SU-DHL-6 (cell line): Measurements from ENCODE around the gene UCHL1.

ENCODE experiments used
- H2AFZ ChIP-seq: fragments of 200-600 bp; sonication (generic); 2 replicates; pipeline ENCODE4 v1.6.1; 2014; ENCODE audit warnings: low read depth, mild to moderate bottlenecking, moderate library complexity, mixed read lengths, antibody characterized with exemption, low read length; ENCODE audit not compliant: severe bottlenecking
- H3F3A ChIP-seq: fragments of 200-600 bp; shearing (Covaris generic); 2 replicates; pipeline ENCODE4 v1.6.0; 2016; ENCODE audit warnings: antibody characterized with exemption, mild to moderate bottlenecking; ENCODE audit not compliant: insufficient read depth
- H3K27ac ChIP-seq: fragments of 200-600 bp; sonication (generic); 2 replicates; pipeline ENCODE4 v1.5.1; 2016; ENCODE audit warnings: low read depth, mild to moderate bottlenecking, low read length, moderate library complexity, mixed read lengths
- H3K27me3 ChIP-seq: fragments of 200-600 bp; sonication (generic), shearing (Covaris generic); 2 replicates; pipeline ENCODE4 v1.6.0; 2014; ENCODE audit warnings: mild to moderate bottlenecking, low read length
- H3K36me3 ChIP-seq: fragments of 200-600 bp; sonication (generic); 2 replicates; pipeline ENCODE4 v1.6.1; 2014; ENCODE audit warnings: mild to moderate bottlenecking, low read length, mixed read lengths
- H3K4me2 ChIP-seq: fragments of 300-600, 200-600 bp; shearing (Covaris generic), sonication (generic); 2 replicates; pipeline ENCODE4 v1.6.0; 2014; ENCODE audit warnings: low read length, low read depth, mild to moderate bottlenecking; ENCODE audit not compliant: poor library complexity, severe bottlenecking
- H3K4me3 ChIP-seq: fragments of 200-600 bp; sonication (generic); 2 replicates; pipeline ENCODE4 v1.5.1; 2014; ENCODE audit warnings: antibody characterized with exemption, low read length, mild to moderate bottlenecking, mixed read lengths; ENCODE audit not compliant: insufficient read depth, poor library complexity, severe bottlenecking
- H3K79me2 ChIP-seq: fragments of 200-600 bp; sonication (generic); 2 replicates; pipeline ENCODE4 v1.6.1; 2014; ENCODE audit warnings: mild to moderate bottlenecking, low read length, moderate library complexity; ENCODE audit not compliant: insufficient read depth
- H3K9ac ChIP-seq: fragments of 200-600 bp; sonication (generic); 2 replicates; pipeline ENCODE4 v1.7.0; 2014; ENCODE audit warnings: mild to moderate bottlenecking, low read length
- H3K9me2 ChIP-seq: fragments of 200-600 bp; sonication (generic); replicated peaks from 2 replicates; pipeline ENCODE4 v1.6.1; 2014; ENCODE audit warnings: low read length; ENCODE audit not compliant: insufficient read depth
- H3K9me3 ChIP-seq: fragments of 200-600 bp; sonication (generic); 2 replicates; pipeline ENCODE4 v1.6.1; 2014; ENCODE audit warnings: low read length, mixed read lengths; ENCODE audit not compliant: insufficient read depth
- H4K20me1 ChIP-seq: fragments of 200-600 bp; sonication (generic); 2 replicates; pipeline ENCODE4 v1.6.1; 2014; ENCODE audit warnings: low read depth, mild to moderate bottlenecking, antibody characterized with exemption, low read length, moderate library complexity, mixed read lengths
- CTCF ChIP-seq: fragments of 200-600 bp; sonication (generic); IDR thresholded peaks from one replicate; pipeline ENCODE4 v1.5.1; 2017; ENCODE audit warnings: antibody characterized with exemption, mild to moderate bottlenecking, low read length, moderate library complexity; ENCODE audit not compliant: insufficient read depth, poor library complexity, severe bottlenecking
- EZH2phosphoT487 ChIP-seq: fragments of 200-600 bp; sonication (generic), shearing (Covaris generic); conservative IDR thresholded peaks from 2 replicates; pipeline ENCODE4 v1.6.1; 2018; ENCODE audit warnings: mild to moderate bottlenecking, antibody characterized with exemption, low read length, moderate library complexity, mixed read lengths

The UCHL1 gene

GRCh38 chr4:41303372-41304118 is 46.8 kb downstream of the UCHL1 start:
- Histone ChIP-seq H3K36me3 (no peaks in the 10 kb centered on the region), H2AFZ (no peak overlapping the region), H3K9me3 (no peaks in the 10 kb centered on the region), H4K20me1 (no peaks in the 10 kb centered on the region), H3K9ac (no peak overlapping the region), H3K27me3 (no peaks in the 10 kb centered on the region), H3K27ac (no peak overlapping the region), H3K9me2 (no peaks in the 10 kb centered on the region), H3K4me3 (no peak overlapping the region), H3F3A (no peaks in the 10 kb centered on the region), H3K79me2 (no peaks in the 10 kb centered on the region), H3K4me2 (no peak overlapping the region)
- TF ChIP-seq CTCF: no peak
- TF ChIP-seq EZH2phosphoT487: no peak

GRCh38 chr4:41304221-41304620 is 47.5 kb downstream of the UCHL1 start:
- no peak for TF ChIP-seq CTCF
- no peak for TF ChIP-seq EZH2phosphoT487
- Histone ChIP-seq H3K79me2 (no peaks in the 10 kb centered on the region), H3K36me3 (no peaks in the 10 kb centered on the region), H3K9me3 (no peaks in the 10 kb centered on the region), H3K9ac (no peak overlapping the region), H2AFZ (no peak overlapping the region), H3K4me2 (no peak overlapping the region), H3K9me2 (no peaks in the 10 kb centered on the region), H3K27me3 (no peaks in the 10 kb centered on the region), H3K4me3 (no peak overlapping the region), H3K27ac (no peak overlapping the region), H3F3A (no peaks in the 10 kb centered on the region), H4K20me1 (no peaks in the 10 kb centered on the region)

- TF ChIP-seq CTCF: no peak
- no peak for TF ChIP-seq EZH2phosphoT487
- no peak overlapping the region for H3K4me3 ChIP-seq
- no peaks in the 10 kb centered on the region for H4K20me1 ChIP-seq
- H3K27ac ChIP-seq: no peak overlapping the region
- H3K4me2 ChIP-seq: no peak overlapping the region
- no peaks in the 10 kb centered on the region for H3K36me3 ChIP-seq
- H3K9me3 ChIP-seq: no peaks in the 10 kb centered on the region
- H3K79me2 ChIP-seq: no peaks in the 10 kb centered on the region
- no peak overlapping the region for H2AFZ ChIP-seq
- no peaks in the 10 kb centered on the region for H3F3A ChIP-seq
- no peaks in the 10 kb centered on the region for H3K27me3 ChIP-seq
- H3K9me2 ChIP-seq: no peaks in the 10 kb centered on the region
- H3K9ac ChIP-seq: no peak overlapping the region
Observed at GRCh38 chr4:41305476-41305875, 48.7 kb downstream of the UCHL1 start.
